Daoy (cell line): Measurements from ENCODE around the gene ARL14EPL. TPM values are rescaled to one million over a fixed set of nuclear protein-coding genes. Genes with fewer than 3 reads are reported as not detected.
"Not testable (repeated sequence)": the region's sequence is repeated elsewhere in the genome, so short reads cannot be mapped to it uniquely, and the experiment has no call there.

Source experiments
- DNase-seq: peaks from one replicate; pipeline ENCODE4 v3.0.0-alpha.2; 2015; ENCODE audit warnings: low read depth
- total RNA-seq: library from RNA; depleted of rRNA; stranded (reverse); fragments of >200 nt; shearing (Covaris generic); gene quantifications from 2 replicates; pipeline ENCODE4 v1.2.3, GENCODE V29; 2014

Gene ARL14EPL
- total RNA-seq, 1 experiment from 2014 or later, result 1.3 TPM

- DNase-seq, result no peak
Observed at GRCh38 chr5:116046823-116047222, 14.6 kb downstream of the ARL14EPL start.

GRCh38 chr5:116058346-116058936 lies 26.2 kb downstream of the ARL14EPL start:
- no peak for DNase-seq

GRCh38 chr5:116062352-116062751 lies 30.1 kb downstream of the ARL14EPL start:
- DNase-seq, result no peak

- peak; percentile 41 for DNase-seq
Observed at GRCh38 chr5:116063950-116064349, 31.7 kb downstream of the ARL14EPL start.

GRCh38 chr5:116068028-116068632 lies 35.9 kb downstream of the ARL14EPL start:
- peak; percentile 51 for DNase-seq

- DNase-seq, result no peak
Observed at GRCh38 chr5:116071211-116071610, 38.9 kb downstream of the ARL14EPL start.

GRCh38 chr5:116075191-116075831 lies 43.0 kb downstream of the ARL14EPL start:
- DNase-seq, result peak; percentile 52

GRCh38 chr5:116076496-116076895 lies 44.2 kb downstream of the ARL14EPL start:
- DNase-seq, result no peak

- no peak for DNase-seq
Observed at GRCh38 chr5:116078199-116078598, 45.9 kb downstream of the ARL14EPL start.

GRCh38 chr5:116084287-116084691 lies 52.0 kb downstream of the ARL14EPL start:
- peak; percentile 37 for DNase-seq

GRCh38 chr5:116084871-116085715 lies 52.8 kb downstream of the ARL14EPL start, which contains the start of gene COMMD10:
Gene COMMD10, plus strand, starts transcription at chr5:116085025.
- DNase-seq, result peak; percentile 92

GRCh38 chr5:116086309-116086708 lies 54.0 kb downstream of the ARL14EPL start:
- not testable (repeated sequence) for DNase-seq

GRCh38 chr5:116088062-116088461 lies 55.8 kb downstream of the ARL14EPL start:
- peak; percentile 29 for DNase-seq

- DNase-seq, result no peak
Observed at GRCh38 chr5:116090302-116090701, 58.0 kb downstream of the ARL14EPL start.

- DNase-seq, result no peak
Observed at GRCh38 chr5:116091416-116091815, 59.1 kb downstream of the ARL14EPL start.

- DNase-seq, result no peak
Observed at GRCh38 chr5:116097301-116097700, 65.0 kb downstream of the ARL14EPL start.

- DNase-seq, result no peak
Observed at GRCh38 chr5:116098998-116099397, 66.7 kb downstream of the ARL14EPL start.

GRCh38 chr5:116104941-116105340 lies 72.7 kb downstream of the ARL14EPL start:
- not testable (repeated sequence) for DNase-seq
